Measurements from ENCODE around the gene ASB2. TPM values are rescaled to one million over a fixed set of nuclear protein-coding genes. Genes with fewer than 3 reads are reported as not detected.

ASB2 gene
- total RNA-seq, 1 donor from 2014 or later = 1.2 TPM

DNA sequence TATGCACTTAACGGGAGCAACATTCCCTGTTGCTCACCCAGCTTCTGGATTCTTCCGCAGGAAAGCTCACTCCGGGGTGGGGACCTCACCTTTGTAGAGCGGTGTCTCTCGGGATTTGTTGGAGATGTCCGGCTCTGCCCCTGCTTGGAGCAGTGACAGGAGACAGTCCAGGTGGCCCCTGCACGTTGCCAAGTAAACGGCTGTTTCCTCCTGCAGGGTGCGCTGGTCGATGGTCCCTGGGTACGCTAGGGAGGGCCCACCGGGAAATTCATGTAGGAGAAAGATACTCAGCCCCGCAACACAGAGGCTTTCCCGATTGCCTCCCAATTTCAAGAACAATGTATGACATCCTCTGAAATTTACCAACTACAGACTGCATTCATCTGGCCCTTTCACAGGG is 23.1 kb downstream of the ASB2 start:
- DNase-seq (ENCODE audit: low spot score in 2 of 2, unreplicated experiment in 2 of 2) = no peak
- no peak overlapping the region for H3K27ac Mint-ChIP-seq

DNA sequence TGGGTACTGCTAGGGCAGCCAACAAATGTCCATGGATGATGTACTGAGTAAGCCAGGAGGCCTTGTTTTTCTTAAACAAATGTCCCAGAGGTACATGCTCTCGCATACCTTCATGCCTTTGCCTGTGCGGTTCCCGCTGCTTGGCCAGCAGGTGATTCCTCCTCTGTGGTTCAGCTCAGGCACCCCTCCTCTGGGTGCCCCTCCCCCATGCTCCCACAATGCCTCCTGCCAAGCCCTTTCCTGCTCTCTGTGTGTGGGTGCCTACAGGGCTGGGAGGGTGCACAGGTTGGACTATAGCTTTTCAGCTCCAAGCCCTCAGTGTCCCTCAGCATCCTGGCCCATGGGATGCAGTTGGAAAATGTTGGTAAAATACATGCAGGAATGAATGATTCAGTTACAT is 23.5 kb downstream of the ASB2 start:
- DNase-seq (ENCODE audit: low spot score in 2 of 2, unreplicated experiment in 2 of 2) = no peak
- H3K4me3 Mint-ChIP-seq = no peak overlapping the region
- H3K36me3 Mint-ChIP-seq = no peaks in the 10 kb centered on the region
- peaks cover 3% of the 10 kb centered on the region for H3K4me1 Mint-ChIP-seq
- H3K27me3 Mint-ChIP-seq (ENCODE audit: low read depth) = no peaks in the 10 kb centered on the region
- TF ChIP-seq, protein P1, sequence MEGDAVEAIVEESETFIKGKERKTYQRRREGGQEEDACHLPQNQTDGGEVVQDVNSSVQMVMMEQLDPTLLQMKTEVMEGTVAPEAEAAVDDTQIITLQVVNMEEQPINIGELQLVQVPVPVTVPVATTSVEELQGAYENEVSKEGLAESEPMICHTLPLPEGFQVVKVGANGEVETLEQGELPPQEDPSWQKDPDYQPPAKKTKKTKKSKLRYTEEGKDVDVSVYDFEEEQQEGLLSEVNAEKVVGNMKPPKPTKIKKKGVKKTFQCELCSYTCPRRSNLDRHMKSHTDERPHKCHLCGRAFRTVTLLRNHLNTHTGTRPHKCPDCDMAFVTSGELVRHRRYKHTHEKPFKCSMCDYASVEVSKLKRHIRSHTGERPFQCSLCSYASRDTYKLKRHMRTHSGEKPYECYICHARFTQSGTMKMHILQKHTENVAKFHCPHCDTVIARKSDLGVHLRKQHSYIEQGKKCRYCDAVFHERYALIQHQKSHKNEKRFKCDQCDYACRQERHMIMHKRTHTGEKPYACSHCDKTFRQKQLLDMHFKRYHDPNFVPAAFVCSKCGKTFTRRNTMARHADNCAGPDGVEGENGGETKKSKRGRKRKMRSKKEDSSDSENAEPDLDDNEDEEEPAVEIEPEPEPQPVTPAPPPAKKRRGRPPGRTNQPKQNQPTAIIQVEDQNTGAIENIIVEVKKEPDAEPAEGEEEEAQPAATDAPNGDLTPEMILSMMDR (IDR thresholded peaks at IDR 0.05; ENCODE audit: unreplicated experiment) = no peak
- H3K27ac Mint-ChIP-seq = no peak overlapping the region
- H3K9me3 Mint-ChIP-seq = no peaks in the 10 kb centered on the region

More for the DNA sequence above, 23.1 kb downstream of the ASB2 start:
- TF ChIP-seq, protein P1 (IDR thresholded peaks at IDR 0.05; ENCODE audit: unreplicated experiment) = no peak
- Mint-ChIP-seq H3K9me3 (no peaks in the 10 kb centered on the region), H3K36me3 (no peaks in the 10 kb centered on the region), H3K4me1 (peaks cover 3% of the 10 kb centered on the region), H3K27me3 (ENCODE audit: low read depth) (no peaks in the 10 kb centered on the region), H3K4me3 (no peak overlapping the region)

DNA sequence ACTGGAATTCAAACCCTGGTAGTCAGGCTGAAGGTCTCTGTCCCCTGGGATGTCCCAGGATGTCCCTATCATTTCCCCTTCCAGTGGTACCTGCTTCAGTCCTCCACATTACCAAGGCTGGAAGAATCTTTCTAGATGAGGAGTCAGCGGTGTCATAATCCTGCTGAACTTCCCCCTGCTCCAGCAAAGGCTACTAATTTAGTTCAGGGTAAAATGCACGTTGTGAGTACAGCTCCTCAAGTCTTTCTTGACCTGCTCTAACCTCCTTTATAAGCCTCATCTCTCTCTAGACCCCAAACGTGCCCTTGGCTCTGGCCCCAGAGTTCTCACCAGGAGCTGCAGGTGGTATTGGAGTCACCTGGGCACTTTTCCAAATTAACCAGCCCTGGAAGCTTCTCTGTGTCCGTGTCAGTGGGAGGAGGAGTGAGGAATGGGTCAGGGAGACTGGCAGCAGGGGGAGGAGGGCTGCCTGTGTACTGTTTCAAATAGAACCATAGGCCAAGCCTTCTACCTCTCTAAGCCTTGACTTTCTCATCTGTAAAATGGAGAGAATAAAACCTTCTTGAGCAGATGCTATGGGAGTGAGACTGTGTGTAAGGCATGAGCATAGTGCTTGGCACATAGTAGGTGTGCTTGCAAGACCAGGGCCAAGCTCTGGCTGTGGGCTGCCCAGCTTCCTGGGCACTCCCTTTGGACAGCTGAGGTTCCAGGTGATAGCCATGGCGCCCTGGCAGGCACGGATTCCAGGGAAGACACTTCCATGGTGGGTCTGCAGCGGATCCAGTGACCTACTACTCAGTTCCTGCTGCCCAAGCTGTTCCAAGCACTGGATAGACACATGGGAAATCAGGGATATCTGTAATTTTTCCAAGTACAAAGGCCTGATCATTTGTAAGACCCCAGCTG is 24.5 kb downstream of the ASB2 start:
- TF ChIP-seq, protein P1 (IDR thresholded peaks at IDR 0.05; ENCODE audit: unreplicated experiment) = no peak
- no peaks in the 10 kb centered on the region for H3K27me3 Mint-ChIP-seq (ENCODE audit: low read depth)
- H3K4me1 Mint-ChIP-seq = peaks cover 3% of the 10 kb centered on the region
- no peak overlapping the region for H3K4me3 Mint-ChIP-seq
- no peaks in the 10 kb centered on the region for H3K36me3 Mint-ChIP-seq
- no peaks in the 10 kb centered on the region for H3K9me3 Mint-ChIP-seq
- no peak overlapping the region for H3K27ac Mint-ChIP-seq
- no peak for DNase-seq (ENCODE audit: low spot score in 2 of 2, unreplicated experiment in 2 of 2)

DNA sequence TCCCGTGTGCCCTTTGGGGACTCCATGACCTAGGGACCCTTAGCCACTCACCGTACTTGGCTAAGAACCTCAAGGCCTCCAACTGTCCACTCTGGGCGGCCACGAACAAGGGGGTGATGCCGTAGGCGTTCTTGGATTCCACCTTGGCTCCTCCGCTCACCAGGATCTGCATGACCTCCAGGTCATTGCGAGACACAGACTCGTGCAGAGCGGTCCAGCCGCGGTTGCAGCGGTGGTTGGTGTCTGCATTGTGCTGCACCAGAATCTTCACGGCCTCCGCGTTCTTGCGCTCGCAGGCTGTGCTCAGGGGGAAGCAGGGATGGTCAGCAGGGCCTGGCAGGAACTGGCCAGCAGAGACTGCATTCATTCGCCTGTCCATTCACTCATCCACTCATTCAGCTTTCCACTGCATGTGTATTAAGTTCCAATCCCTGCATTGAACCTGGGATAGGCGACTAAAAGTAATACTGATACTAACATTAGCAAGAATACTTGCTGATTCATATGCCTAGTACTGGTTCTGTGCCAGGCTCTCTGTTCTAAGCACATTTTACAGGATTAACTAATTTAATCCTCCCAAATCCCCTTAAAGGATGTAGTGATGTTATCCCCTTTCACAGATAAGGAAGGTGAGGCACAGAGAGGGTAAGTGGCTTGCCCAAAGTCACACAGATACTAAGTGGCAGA is 25.3 kb downstream of the ASB2 start:
- Mint-ChIP-seq H3K27me3 (ENCODE audit: low read depth) (no peaks in the 10 kb centered on the region), H3K27ac (no peak overlapping the region), H3K4me1 (no peaks in the 10 kb centered on the region), H3K9me3 (no peaks in the 10 kb centered on the region), H3K36me3 (no peaks in the 10 kb centered on the region), H3K4me3 (no peak overlapping the region)
- TF ChIP-seq, protein P1 (IDR thresholded peaks at IDR 0.05; ENCODE audit: unreplicated experiment) = no peak
- no peak for DNase-seq (ENCODE audit: low spot score in 2 of 2, unreplicated experiment in 2 of 2)

DNA sequence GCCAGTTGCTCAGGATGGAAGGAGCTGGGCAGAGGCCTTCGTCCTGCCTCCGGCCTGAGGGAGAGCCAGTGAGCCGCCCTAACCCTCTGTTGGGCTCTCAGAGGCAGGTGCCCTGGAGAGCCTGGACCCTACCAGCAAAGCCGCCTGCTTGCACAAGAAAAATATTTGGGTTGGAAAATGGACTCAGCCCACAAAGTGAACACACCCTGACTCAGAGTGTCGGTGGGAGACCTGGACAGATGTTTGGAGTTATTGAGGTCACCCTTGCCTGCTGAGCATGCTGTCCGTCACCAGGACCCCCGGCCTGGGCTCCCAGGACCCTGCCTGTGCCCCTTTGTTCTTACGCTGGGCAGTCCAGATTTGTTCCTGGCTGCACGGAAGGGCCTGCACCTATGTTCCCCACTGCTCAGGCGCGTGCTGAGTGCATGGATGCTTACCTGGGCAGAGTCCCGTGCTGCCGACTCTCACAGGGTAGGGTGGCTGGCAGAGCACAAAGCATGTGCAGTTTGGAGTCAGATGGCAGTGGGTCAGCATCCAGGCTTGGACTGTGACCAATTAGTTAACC is 26.8 kb downstream of the ASB2 start:
- Mint-ChIP-seq H3K27me3 (ENCODE audit: low read depth) (no peaks in the 10 kb centered on the region), H3K9me3 (no peaks in the 10 kb centered on the region), H3K36me3 (no peaks in the 10 kb centered on the region), H3K4me1 (no peaks in the 10 kb centered on the region), H3K27ac (no peak overlapping the region), H3K4me3 (no peak overlapping the region)
- TF ChIP-seq, protein P1 (IDR thresholded peaks at IDR 0.05; ENCODE audit: unreplicated experiment) = no peak
- no peak for DNase-seq (ENCODE audit: low spot score in 2 of 2, unreplicated experiment in 2 of 2)
